GM04503 (cell line): ENCODE measurements around the gene DAZAP1.
"Not testable (repeated sequence)": the region's sequence is repeated elsewhere in the genome, so short reads cannot be mapped to it uniquely, and the experiment has no call there.

Experiments used
- DNase-seq: peaks from one replicate; pipeline ENCODE4 v3.0.0-alpha.2; 2012; ENCODE audit warnings: low read depth

The DAZAP1 gene

DNA sequence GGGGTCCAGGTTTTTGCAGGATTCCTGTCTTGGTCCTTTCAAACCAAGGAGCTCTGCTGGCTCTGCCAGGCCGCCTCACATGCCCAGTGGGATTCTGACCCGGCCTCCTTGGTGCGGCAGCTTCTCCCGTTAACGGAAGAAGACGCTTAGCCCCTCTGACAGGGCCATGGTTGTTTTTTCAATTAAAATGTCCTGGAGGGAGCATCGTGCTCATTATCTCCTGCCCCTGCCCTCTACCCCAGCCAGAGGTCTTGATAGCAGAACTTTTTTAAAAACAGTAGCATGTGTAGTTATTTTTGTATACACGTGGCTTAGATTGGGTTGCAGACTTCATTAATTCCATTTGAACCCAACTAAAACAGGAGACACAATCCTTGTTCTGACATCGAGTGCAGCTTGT is 19.4 kb downstream of the DAZAP1 start:
- no peak for DNase-seq

DNA sequence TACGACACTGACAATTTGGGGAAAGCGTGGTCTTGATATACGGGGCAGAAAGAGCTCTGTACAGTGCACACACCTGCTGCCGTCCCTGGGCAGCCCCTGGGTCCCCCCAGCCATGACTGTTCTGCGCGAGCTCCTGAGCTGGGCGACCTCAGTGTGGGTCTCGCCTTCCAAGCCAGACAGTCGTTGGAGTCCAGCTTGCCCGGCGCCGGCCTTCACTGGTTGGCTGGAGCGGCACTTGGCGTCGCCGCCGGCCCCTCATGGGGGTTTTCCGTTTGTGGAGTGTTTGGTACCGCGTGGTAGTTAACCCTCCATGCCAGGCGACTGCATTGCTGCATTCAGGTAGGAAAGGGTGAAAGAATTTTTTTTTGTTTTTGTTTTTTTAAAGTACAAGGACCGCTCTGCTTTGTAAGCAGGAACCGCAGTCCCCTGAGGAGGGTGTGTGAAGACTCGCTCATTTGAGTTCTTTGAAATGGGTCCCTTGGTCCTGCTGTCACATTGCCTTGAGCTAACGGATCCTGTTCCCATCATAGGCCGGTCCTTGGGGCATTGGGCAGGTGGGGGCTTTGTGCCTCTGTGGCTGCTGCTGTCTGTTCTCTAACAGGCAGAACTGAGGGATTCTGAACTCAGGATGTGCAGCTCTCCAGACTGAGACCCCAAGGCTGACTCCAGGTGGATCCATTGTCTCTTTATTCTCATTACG is 20.0 kb downstream of the DAZAP1 start:
- DNase-seq: no peak

DNA sequence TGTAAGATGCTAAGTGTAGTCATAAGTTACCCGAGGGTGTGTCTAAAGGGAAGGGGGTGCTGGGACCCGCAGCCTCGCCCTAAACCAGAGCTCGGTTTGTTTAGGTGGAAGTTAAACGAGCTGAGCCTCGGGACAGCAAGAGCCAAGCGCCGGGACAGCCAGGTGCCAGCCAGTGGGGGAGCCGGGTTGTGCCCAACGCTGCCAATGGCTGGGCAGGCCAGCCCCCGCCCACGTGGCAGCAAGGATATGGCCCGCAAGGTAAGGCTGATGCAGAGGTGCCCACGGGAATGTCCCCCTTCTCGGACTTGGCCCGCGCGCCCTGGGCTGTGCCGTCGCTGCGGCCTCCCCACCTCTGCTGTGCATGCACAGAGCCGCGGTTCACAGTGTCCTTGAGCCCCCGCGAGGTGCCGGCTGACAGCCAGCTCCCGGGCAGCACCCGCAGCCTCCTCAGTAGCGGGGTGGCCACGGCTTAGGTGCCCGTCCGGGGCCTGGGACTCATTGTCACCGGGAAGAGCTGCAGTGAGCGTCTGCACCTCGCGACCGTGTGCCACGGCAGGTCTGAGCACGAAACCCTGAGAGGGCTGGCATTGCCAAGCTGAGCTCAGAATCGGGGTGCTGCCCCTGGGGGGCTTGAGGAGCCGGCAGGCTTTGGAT is 21.5 kb downstream of the DAZAP1 start:
- DNase-seq: no peak

DNA sequence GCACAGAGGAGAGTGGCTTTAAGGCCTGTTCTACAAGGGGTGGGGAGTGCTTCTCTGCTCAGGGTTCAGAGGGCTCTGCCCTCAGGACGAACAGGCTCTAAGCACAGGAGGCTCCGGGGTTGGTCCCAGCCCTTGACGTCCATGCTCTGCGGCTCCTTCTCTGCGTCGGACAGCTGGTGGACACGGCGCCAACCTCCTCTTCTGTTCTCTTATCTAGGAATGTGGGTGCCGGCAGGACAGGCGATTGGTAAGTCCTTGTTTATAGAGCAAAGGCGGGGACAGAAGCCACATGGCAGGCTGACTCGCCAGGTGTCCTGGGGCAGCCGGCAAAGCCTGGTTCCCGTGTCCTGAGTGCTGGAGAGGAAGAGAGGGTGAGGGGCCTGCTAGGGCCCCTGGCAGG is 22.4 kb downstream of the DAZAP1 start:
- DNase-seq: no peak

DNA sequence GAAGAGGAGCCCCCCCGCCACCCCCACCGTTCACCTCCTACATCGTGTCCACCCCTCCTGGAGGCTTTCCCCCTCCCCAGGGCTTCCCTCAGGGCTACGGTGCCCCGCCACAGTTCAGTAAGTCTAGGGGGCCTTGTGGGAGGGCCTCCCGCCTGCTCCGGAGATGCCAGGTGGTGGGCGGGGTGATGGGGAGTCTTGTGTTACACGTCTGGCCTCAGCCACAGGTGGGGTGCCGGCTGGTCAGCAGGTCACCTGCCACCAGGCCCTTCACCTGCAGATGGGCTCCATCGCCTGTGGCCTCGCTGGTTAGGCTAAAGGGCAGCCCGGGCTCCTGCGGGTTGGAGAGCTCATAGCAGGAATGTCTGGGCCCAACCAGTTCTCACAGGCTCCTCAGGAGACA is 22.9 kb downstream of the DAZAP1 start:
- DNase-seq: no peak

DNA sequence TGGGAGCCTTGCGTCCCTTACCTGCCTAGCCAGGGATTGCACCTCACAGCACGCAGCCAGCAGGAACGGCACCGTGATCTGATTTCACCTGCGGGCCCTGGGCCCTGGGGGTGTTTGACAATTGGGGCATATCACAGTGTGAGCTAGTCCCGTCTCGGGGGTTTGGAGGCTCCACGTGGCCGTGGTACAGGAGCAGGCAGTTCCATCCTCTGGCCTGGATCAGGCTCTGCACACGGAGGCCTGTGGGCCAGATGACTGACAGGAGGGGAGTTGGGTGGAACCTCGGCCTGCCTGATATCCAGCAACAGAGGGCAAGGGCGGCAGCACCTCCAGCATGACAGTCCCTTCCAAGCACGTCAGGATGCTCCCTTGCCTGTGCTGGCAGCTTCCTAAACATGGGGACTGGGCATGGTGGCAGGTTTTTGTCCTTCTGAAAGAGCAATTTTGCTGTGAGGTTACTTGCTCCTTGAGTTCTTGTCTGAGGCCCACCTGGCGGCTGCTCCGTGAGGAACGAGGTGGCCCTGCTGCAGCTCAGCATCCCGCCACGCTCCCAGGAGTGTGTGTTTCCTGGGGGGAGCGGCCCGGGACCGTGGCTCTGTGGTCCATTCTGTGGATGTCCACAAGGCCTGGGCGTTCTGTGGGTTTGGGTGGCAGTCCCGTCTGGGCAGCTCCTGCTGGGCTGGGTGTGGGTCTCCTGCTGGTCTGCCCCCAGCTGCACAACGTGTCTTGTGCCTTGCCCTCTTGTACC is 24.5 kb downstream of the DAZAP1 start:
- no peak for DNase-seq

DNA sequence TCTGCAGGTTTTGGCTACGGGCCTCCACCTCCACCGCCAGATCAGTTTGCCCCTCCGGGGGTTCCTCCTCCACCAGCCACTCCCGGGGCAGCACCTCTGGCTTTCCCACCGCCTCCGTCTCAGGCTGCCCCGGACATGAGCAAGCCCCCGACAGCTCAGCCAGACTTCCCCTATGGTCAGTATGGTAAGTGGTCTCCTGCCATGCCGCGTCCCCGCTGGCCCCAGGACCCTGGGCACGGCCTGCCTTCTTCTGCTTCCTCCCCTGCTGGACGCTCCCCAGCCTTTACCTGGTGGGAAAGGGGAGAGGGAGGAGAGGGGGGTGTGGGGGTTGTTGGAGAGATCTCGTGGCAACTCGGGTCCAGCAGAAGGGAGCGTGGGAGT is 25.1 kb downstream of the DAZAP1 start:
- no peak for DNase-seq

DNA sequence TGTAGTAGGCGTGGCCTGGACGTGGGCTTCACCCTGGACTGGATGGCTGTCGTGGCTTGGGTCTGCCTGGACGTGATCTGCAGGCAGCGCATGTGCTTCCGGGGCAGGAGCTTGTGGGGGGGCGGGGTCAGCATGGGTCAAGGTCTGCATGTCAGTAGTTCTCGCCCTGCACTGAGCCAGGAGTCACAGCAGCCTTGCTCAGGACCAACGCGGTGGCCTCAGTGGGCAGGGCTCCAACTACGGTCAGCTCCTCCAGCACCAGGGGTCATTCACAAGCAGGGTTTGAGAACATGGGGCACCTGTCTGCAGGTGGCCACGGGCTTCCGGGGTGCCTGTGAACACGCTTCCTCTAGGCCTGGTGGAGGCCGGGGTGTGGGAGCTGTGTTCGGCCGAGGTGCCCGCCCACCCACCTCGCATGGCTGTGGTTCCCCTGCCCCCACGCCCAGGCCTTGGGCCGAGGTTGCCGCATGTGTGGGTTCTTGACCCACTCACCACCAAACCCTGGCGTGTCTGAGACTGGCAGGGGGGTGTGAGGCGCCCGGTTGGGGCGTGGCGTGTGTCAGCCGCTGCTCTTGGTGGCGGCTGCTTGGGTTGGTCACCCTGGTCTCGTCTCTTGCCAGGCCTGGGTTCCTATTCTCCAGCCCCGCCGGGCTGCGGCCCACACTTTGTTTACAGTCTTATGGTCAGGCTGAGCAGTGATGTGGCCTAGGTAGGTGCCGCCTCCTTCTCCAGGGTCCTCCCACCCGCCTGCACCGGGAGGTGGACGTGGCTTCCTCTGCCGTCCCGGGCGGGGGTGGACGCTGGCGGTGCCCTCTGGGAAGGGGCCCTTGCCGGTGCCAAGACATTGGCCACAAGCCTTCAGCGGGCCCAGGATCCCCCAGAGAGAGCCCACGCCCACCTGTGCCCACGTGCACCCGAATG is 26.0 kb downstream of the DAZAP1 start:
- no peak for DNase-seq

DNA sequence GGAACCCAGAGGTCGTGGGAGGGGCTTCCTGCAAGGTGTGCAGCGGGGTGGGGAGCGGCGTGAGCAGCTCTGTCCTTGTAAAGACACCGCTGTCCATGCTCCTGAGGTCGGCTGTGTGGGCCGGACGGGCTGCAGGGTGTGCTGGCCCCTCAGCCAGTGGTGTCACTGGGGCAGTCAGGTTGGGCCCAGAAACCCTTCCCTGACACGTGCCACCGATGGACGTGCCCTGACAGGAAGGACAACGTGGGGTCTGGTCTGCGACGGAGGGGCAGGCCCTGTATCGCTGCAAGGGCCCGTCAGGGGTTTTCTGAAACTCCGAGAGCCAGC is 26.6 kb downstream of the DAZAP1 start:
- no peak for DNase-seq

DNA sequence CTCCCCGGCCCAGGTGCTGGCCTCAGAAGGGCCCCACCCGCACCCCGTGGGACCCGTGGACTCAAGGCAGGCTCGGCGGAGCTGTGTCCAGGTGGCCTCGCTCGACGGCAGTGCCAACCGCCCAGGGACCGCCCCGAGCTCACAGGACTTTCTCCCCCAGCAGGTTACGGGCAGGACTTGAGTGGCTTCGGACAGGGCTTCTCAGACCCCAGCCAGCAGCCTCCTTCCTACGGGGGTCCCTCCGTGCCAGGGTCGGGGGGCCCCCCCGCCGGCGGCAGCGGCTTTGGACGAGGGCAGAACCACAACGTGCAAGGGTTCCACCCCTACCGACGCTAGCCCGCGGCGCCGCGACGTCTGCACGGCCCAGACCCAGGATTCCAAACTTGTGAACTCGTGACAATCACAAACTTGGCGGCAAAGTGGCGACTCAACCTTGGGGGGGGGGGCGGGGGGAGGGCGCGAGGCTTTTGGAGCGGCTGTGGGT is 27.2 kb downstream of the DAZAP1 start:
- DNase-seq: no peak

DNA sequence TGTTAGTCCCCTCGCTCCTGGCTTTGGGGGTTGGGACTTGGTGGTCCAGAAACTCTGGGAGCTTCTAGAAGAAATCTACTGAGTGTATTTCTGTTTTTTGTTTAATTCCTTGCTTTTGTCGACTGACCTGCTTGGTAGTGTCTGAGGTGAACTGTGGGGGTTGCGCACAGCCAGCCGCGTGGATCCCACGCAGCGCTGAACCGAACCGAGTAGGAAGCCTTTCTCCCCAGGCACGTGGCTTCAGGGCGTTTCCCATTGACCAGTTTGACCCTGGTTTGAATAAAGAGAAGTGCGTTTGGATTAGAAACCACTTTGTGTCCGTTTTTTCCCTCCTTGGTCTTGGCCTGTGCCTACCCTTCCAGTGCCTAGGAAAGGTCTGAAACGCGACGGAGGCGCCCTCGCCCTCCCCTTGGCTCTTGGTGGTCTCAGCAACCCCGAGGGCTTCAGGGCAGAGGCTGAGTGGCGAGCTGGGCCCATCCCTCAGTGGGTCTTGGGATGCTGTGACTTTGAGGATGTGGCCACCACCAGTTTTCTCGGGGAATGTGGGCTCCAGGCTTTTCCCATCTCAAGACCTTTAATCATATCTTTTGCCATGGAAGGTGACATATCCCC is 28.1 kb downstream of the DAZAP1 start:
- no peak for DNase-seq

DNA sequence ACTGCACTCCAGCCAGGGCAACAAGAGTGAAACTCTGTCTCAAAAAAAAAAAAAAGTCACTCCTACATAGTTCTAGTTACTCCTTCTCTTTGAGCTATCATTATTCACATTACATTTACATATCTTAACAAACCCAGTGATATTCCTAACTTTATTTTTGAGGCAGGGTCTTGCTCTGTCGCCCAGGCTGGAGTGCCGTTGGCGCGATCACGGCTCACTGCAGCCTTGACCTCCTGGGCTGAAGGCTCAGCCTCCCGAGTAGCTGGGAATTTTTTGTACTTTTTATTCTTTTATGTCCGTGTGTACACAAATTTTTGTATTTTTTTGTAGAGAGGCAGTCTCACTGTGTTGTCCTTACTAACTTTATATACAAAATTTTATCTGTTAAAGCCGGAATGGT is 30.2 kb downstream of the DAZAP1 start:
- DNase-seq: no peak

DNA sequence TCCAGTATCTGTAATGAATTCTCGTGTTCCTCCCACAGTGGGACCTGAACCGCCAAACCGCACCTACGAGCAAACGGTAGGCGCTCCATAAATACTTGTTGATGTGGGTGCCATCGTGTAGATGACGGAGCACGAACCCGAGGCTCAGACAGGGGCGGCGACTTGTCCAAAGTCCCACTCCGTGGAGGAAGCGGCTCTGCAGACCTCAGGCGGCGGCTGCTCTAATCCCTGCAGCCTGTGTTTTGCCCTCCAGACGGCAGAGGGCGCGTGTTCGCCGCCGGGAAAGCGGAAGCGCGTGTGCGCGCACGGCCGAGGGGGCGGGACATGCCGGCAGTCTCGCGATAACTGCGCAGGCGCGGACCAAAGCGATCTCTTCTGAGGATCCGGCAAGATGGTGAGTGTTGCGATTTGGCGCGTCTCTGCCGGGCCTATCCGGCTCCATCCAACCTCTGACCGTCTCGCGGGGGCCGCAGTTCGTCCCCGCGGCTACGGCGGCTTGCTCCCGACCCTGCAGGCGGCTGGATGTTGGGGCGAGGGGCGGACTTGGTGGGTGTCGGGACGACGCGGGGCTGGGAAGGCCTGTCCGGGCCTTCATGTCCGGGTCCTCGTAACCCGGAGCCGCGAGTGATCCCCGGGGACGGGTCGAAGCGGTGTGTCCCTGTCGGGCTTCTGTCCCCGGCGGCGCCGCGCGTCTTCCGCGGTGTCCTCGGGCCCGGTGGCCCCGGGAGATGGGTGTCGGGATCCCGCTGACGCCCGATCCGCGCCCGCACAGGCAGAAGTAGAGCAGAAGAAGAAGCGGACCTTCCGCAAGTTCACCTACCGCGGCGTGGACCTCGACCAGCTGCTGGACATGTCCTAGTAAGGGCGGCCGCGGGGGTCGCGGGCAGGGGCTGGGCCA is 30.9 kb downstream of the DAZAP1 start, which contains the start of gene RPS15:
RPS15 (plus strand) TSS at position 362 of the 898 bp plus-strand sequence; CDS start at position 392, 30 bp downstream.
- peak; percentile 50 for DNase-seq

DNA sequence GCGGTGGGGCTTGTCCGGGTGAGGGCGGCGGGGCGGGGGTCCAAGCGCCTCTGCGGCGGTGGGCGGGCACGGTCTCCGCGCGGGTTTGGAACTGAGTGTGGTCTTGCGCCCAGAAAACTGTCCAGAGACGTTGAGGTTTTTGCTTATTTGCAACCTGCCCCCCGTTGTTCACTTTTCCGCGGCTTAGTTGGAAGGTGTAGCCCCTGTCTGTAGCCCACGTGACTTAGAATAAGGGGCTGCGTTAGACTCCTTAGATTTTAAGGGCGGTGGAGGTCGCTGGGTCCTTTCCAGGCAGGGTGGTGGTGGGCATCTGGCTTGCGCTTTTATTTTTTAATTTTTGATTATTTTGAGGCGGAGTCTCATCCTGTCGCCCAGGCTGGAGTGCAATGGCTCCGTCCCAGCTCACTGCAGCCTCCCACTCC is 31.6 kb downstream of the DAZAP1 start:
- DNase-seq: no peak

DNA sequence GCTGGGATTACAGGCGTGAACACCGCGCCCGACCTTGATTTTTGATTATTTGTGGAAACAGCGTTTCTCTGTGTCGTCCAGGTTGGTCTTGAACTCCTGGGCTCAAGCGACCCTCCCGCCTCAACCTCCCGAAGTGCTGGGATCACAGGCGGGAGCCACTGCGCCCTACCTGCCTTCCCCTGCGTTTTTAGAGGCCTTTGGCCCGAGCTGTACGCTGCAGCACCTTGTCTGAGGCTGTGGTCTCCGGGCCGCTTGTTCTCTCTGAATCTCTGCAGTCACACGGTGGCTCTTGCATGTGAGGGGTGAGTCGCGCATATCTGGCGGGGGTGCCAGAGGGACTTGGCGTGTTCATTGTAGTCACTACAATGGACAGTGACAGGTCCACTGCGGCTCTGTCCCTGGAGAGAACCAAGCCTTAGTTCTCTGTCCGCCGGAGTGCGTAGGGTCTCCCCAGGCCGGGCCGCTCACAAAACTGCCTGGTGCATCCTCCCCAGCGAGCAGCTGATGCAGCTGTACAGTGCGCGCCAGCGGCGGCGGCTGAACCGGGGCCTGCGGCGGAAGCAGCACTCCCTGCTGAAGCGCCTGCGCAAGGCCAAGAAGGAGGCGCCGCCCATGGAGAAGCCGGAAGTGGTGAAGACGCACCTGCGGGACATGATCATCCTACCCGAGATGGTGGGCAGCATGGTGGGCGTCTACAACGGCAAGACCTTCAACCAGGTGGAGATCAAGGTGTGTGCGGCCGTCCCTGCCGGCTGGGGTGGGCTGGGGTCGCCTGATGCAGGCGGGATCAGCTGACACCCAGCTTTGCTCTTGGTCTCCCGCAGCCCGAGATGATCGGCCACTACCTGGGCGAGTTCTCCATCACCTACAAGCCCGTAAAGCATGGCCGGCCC is 32.4 kb downstream of the DAZAP1 start:
- DNase-seq: not testable (repeated sequence)

DNA sequence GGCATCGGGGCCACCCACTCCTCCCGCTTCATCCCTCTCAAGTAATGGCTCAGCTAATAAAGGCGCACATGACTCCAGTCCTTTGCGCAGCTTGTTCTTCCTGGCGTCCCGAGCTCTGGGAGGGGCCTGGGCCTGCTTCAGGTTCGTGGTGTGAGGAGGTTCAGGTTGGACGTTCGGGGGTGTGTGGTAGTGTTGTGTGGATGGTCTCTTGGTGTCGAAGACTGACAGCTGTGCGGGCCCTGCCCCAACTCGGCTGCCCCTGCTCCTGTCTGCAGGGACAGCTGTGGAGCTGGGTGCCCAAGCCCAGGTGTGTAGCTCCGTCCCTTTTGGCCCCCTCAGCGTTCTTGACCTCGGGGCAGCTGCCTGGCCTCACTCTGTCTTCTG is 33.0 kb downstream of the DAZAP1 start:
- no peak for DNase-seq

DNA sequence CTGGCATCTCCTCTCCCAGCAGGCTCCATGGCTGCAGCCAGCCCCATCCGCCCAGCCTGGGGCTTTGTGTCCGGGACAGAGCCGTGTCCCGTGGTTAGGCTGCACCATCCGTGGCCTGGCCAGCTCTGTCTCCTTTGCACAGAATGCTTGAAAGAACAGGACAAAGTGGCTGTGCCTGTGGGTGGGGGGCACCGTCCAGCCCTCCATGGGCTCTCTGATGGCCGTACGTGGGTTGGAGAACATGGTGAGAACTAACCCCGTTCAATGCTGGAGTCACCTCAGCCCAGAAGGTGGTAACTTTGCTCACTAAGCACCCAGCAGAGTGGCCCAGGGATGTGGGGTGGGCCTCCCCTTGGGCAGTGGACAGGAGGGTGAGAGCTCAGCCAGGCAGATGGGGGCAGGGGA is 33.6 kb downstream of the DAZAP1 start:
- no peak for DNase-seq

DNA sequence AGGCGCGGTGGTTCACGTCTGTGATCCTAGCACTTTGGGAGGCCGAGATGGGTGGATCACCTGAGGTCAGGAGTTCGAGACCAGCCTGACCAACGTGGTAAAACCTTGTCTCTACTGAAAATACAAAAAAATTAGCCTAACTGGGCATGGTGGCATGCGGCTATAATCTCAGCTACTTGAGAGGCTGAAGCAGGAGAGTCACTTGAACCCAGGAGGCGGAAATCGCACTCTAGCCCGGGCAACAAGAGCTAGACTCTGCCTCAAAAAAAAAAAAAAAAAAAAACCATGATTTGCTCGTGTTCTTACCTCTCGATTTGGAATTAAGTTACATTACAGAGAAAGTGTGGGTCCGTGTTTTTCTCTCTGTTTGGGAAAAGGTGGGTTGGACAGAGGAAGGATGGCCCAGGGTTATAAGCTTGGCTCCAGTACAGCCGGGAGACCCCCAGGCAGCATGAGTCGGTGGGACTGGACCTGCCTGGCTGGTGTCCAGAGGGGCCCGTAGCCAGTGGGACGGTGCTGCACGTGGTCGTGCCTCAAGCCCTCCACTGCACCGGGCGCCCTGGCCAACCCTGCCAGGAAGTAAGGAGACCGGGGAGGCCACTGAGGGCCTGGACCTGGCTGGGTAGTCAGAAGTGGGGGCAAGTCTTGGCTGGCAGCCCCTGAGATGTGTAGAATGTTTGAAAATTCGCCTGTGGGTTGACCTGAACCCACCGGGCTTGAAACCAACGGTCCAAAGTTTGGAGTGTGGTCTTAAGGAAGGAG is 34.5 kb downstream of the DAZAP1 start:
- DNase-seq: no peak
